HG03095 (cell line): ENCODE data around the gene SYPL1.

Experiments
- ATAC-seq: cut with Tn5 transposase; IDR thresholded peaks from one replicate; pipeline ENCODE4 v1.9.1; 2021; ENCODE audit warnings: moderate library complexity; ENCODE audit not compliant: unreplicated experiment

The SYPL1 gene

GRCh38 chr7:106095634-106096033 is 16.5 kb downstream of the SYPL1 start:
- ATAC-seq = no peak

- no peak for ATAC-seq
These were observed 17.3 kb downstream of the SYPL1 start for GRCh38 chr7:106094780-106095179.

GRCh38 chr7:106092204-106092603 is 19.9 kb downstream of the SYPL1 start:
- ATAC-seq = no peak

GRCh38 chr7:106089647-106090046 is 22.5 kb downstream of the SYPL1 start:
- ATAC-seq = peak; percentile 89

- no peak for ATAC-seq
These were observed 24.1 kb downstream of the SYPL1 start for GRCh38 chr7:106088014-106088413.

GRCh38 chr7:106086062-106086461 is 26.1 kb downstream of the SYPL1 start:
- no peak for ATAC-seq

GRCh38 chr7:106085015-106085414 is 27.1 kb downstream of the SYPL1 start:
- ATAC-seq = no peak

- ATAC-seq = no peak
These were observed 28.4 kb downstream of the SYPL1 start for GRCh38 chr7:106083717-106084116.

GRCh38 chr7:106082087-106082854 is 29.8 kb downstream of the SYPL1 start:
- no peak for ATAC-seq

- ATAC-seq = no peak
These were observed 31.7 kb downstream of the SYPL1 start for GRCh38 chr7:106080300-106080987.

- ATAC-seq = no peak
These were observed 35.6 kb downstream of the SYPL1 start for GRCh38 chr7:106076537-106076936.

- no peak for ATAC-seq
These were observed 36.2 kb downstream of the SYPL1 start for GRCh38 chr7:106075937-106076336.

GRCh38 chr7:106074257-106074656 is 37.9 kb downstream of the SYPL1 start:
- ATAC-seq = no peak

- no peak for ATAC-seq
These were observed 38.4 kb downstream of the SYPL1 start for GRCh38 chr7:106073701-106074100.

GRCh38 chr7:106072715-106073091 is 39.4 kb downstream of the SYPL1 start:
- ATAC-seq = no peak

GRCh38 chr7:106071999-106072714 is 40.0 kb downstream of the SYPL1 start:
- peak; percentile 1 for ATAC-seq

- peak; percentile 95 for ATAC-seq
These were observed 40.6 kb downstream of the SYPL1 start for GRCh38 chr7:106071356-106071998.

GRCh38 chr7:106070567-106071254 is 41.4 kb downstream of the SYPL1 start:
- ATAC-seq = no peak

GRCh38 chr7:106070201-106070551 is 41.9 kb downstream of the SYPL1 start:
- ATAC-seq = no peak

GRCh38 chr7:106069471-106070200 is 42.5 kb downstream of the SYPL1 start:
- ATAC-seq = no peak
